IMR-90 (cell line): ENCODE results near the gene UBE2O. TPM values are rescaled to one million over a fixed set of nuclear protein-coding genes. Genes with fewer than 3 reads are reported as not detected.

Source experiments
- ATAC-seq: fragments of 200-7000 bp; cut with Tn5 transposase; 2 replicates; pipeline ENCODE4 v1.9.1; 2020; ENCODE audit warnings: low read depth, mild to moderate bottlenecking, moderate library complexity
- BruUV-seq: library from RNA; stranded (reverse); fragments of 400-500 nt; replicated peaks from 2 replicates; lab custom pipeline; 2021; lab: Mats Ljungman, UMichigan
- CTCF ChIA-PET: fragments of 300-600 bp; formaldehyde crosslinking; extraction: SDS; loops from one replicate; lab custom pipeline; 2021; ENCODE audit warnings: antibody characterized with exemption; lab: Yijun Ruan, JAX
- POLR2A ChIA-PET: fragments of 300-600 bp; sonication (Branson Sonifier 250); formaldehyde crosslinking; loops from one replicate; lab custom pipeline; 2022; ENCODE audit warnings: antibody characterized with exemption; ENCODE audit not compliant: unreplicated experiment; lab: Charles Lee
- DNase-seq: peaks from one replicate; pipeline ENCODE4 v3.0.0; 2013
- H2AFZ ChIP-seq: replicated peaks from 2 replicates; pipeline ENCODE3; 2013; ENCODE audit warnings: low read length, mild to moderate bottlenecking; ENCODE audit not compliant: poor library complexity
- H2AK5ac ChIP-seq: 2 replicates; pipeline ENCODE4 v1.6.1; 2013; ENCODE audit warnings: low read depth, low read length, inconsistent platforms
- H2AK9ac ChIP-seq: replicated peaks from 2 replicates; pipeline ENCODE3; 2013; ENCODE audit warnings: mild to moderate bottlenecking, low read depth, low read length, moderate library complexity; ENCODE audit not compliant: poor library complexity
- H2BK120ac ChIP-seq: 2 replicates; pipeline ENCODE4 v1.6.1; 2013; ENCODE audit warnings: low read depth, low read length, inconsistent platforms
- H2BK15ac ChIP-seq: 3 replicates; pipeline ENCODE4 v1.6.1; 2013; ENCODE audit warnings: low read depth, low read length, inconsistent platforms
- H2BK20ac ChIP-seq: 2 replicates; pipeline ENCODE4 v1.6.1; 2013; ENCODE audit warnings: low read depth, mild to moderate bottlenecking, inconsistent platforms, low read length, moderate library complexity
- H2BK5ac ChIP-seq: 2 replicates; pipeline ENCODE4 v1.6.1; 2013; ENCODE audit warnings: mild to moderate bottlenecking, low read depth, low read length, inconsistent platforms; ENCODE audit not compliant: poor library complexity, severe bottlenecking
- H3K14ac ChIP-seq: replicated peaks from 2 replicates; pipeline ENCODE4 v1.6.1; 2013; ENCODE audit warnings: low read depth, low read length, inconsistent platforms
- H3K18ac ChIP-seq: 2 replicates; pipeline ENCODE4 v1.6.1; 2013; ENCODE audit warnings: low read depth, low read length, control low read depth
- H3K23ac ChIP-seq: 2 replicates; pipeline ENCODE4 v1.6.1; 2013; ENCODE audit warnings: low read depth, low read length, inconsistent platforms
- H3K27ac ChIP-seq: 2 replicates; pipeline ENCODE4 v1.5.1; 2013; ENCODE audit warnings: mild to moderate bottlenecking, control low read depth, low read length; ENCODE audit not compliant: insufficient read depth
- H3K27me3 ChIP-seq: 2 replicates; pipeline ENCODE4 v1.6.1; 2013; ENCODE audit warnings: low read length; ENCODE audit not compliant: control insufficient read depth, insufficient read depth
- H3K36me3 ChIP-seq: 2 replicates; pipeline ENCODE4 v1.6.1; 2013; ENCODE audit warnings: low read length, mixed read lengths; ENCODE audit not compliant: control insufficient read depth, insufficient read depth
- H3K4ac ChIP-seq: 2 replicates; pipeline ENCODE4 v1.6.1; 2013; ENCODE audit warnings: low read depth, low read length, inconsistent platforms
- H3K4me1 ChIP-seq: 2 replicates; pipeline ENCODE4 v1.6.1; 2013; ENCODE audit warnings: low read length, mixed read lengths; ENCODE audit not compliant: control insufficient read depth, insufficient read depth
- H3K4me2 ChIP-seq: 2 replicates; pipeline ENCODE4 v1.6.1; 2013; ENCODE audit warnings: low read depth, mild to moderate bottlenecking, control low read depth, low read length, moderate library complexity
- H3K4me3 ChIP-seq: 2 replicates; pipeline ENCODE4 v1.5.1; 2013; ENCODE audit warnings: low read depth, mild to moderate bottlenecking, control low read depth, low read length, moderate library complexity; ENCODE audit not compliant: insufficient read depth
- H3K56ac ChIP-seq: 2 replicates; pipeline ENCODE4 v1.6.1; 2013; ENCODE audit warnings: low read length, inconsistent platforms; ENCODE audit not compliant: insufficient read depth; ENCODE audit errors: extremely low read depth
- H3K79me1 ChIP-seq, 2 experiments: 2 replicates each; pipeline ENCODE4 v1.6.1; 2013; ENCODE audit warnings: low read length in 2 of 2, inconsistent platforms in 1 of 2, low read depth in 1 of 2
- H3K9ac ChIP-seq: 2 replicates; pipeline ENCODE4 v1.6.1; 2013; ENCODE audit warnings: low read depth, low read length, control low read depth
- H3K9me1 ChIP-seq: 2 replicates; pipeline ENCODE4 v1.6.1; 2013; ENCODE audit warnings: low read length, inconsistent platforms; ENCODE audit not compliant: insufficient read depth
- H3K9me3 ChIP-seq: 2 replicates; pipeline ENCODE4 v1.6.1; 2013; ENCODE audit warnings: low read length; ENCODE audit not compliant: control insufficient read depth, insufficient read depth
- H4K20me1 ChIP-seq: 2 replicates; pipeline ENCODE4 v1.6.1; 2013; ENCODE audit warnings: low read length, inconsistent platforms; ENCODE audit not compliant: insufficient read depth
- H4K5ac ChIP-seq: 2 replicates; pipeline ENCODE4 v1.6.1; 2013; ENCODE audit warnings: mild to moderate bottlenecking, low read depth, low read length, control low read depth
- H4K8ac ChIP-seq, 2 experiments: 2 replicates each; pipeline ENCODE4 v1.6.1; 2013; ENCODE audit warnings: low read depth in 2 of 2, low read length in 2 of 2, control low read depth in 1 of 2, inconsistent platforms in 1 of 2
- H4K91ac ChIP-seq: 2 replicates; pipeline ENCODE4 v1.6.1; 2013; ENCODE audit warnings: low read depth, low read length, inconsistent platforms; ENCODE audit not compliant: insufficient read depth
- BHLHE40 ChIP-seq: fragments of 150-350 bp; IDR thresholded peaks from 2 replicates; pipeline ENCODE4 v1.6.1; 2016; ENCODE audit warnings: mild to moderate bottlenecking, low read depth, low read length
- CEBPB ChIP-seq: IDR thresholded peaks from 2 replicates; pipeline ENCODE4 v1.6.1; 2012; ENCODE audit warnings: low read depth, low read length, improper control_type of control experiment
- CHD1 ChIP-seq: IDR thresholded peaks from 2 replicates; pipeline ENCODE4 v1.6.1; 2012; ENCODE audit warnings: low read depth, low read length, improper control_type of control experiment
- CTCF ChIP-seq: conservative IDR thresholded peaks from 2 replicates; pipeline ENCODE4 v1.5.1; 2012; ENCODE audit warnings: mild to moderate bottlenecking, low read depth, low read length, improper control_type of control experiment
- ELK1 ChIP-seq: fragments of 150-350 bp; IDR thresholded peaks from 2 replicates; pipeline ENCODE4 v1.6.1; 2016; ENCODE audit warnings: low read depth, mild to moderate bottlenecking, low read length, moderate library complexity, borderline replicate concordance
- FOS ChIP-seq: fragments of 150-350 bp; IDR thresholded peaks from 2 replicates; pipeline ENCODE4 v1.6.1; 2016; ENCODE audit warnings: low read depth, low read length
- MAFK ChIP-seq: IDR thresholded peaks from 2 replicates; pipeline ENCODE4 v1.6.1; 2012; ENCODE audit warnings: low read depth, low read length, improper control_type of control experiment
- MAZ ChIP-seq: IDR thresholded peaks from 2 replicates; pipeline ENCODE4 v1.6.1; 2012; ENCODE audit warnings: low read depth, mild to moderate bottlenecking, low read length, improper control_type of control experiment, moderate library complexity, borderline replicate concordance
- MXI1 ChIP-seq: IDR thresholded peaks from 2 replicates; pipeline ENCODE4 v1.6.1; 2012; ENCODE audit warnings: low read depth, mild to moderate bottlenecking, low read length, moderate library complexity, borderline replicate concordance
- NFE2L2 ChIP-seq: fragments of 150-350 bp; IDR thresholded peaks from 2 replicates; pipeline ENCODE4 v1.6.1; 2016; ENCODE audit warnings: low read depth, mild to moderate bottlenecking, low read length
- POLR2A ChIP-seq: IDR thresholded peaks from 2 replicates; pipeline ENCODE4 v1.6.1; 2012; ENCODE audit warnings: mild to moderate bottlenecking, low read depth, low read length
- RAD21 ChIP-seq: IDR thresholded peaks from 2 replicates; pipeline ENCODE4 v1.6.1; 2012; ENCODE audit warnings: low read length, improper control_type of control experiment
- RCOR1 ChIP-seq: IDR thresholded peaks from 2 replicates; pipeline ENCODE4 v1.6.1; 2012; ENCODE audit warnings: mild to moderate bottlenecking, low read length, improper control_type of control experiment; ENCODE audit not compliant: insufficient replicate concordance
- RFX5 ChIP-seq: IDR thresholded peaks from 2 replicates; pipeline ENCODE4 v1.8.0; 2012; ENCODE audit warnings: low read depth, mild to moderate bottlenecking, low read length, moderate library complexity
- SMC3 ChIP-seq: fragments of 150-350 bp; IDR thresholded peaks from 2 replicates; pipeline ENCODE4 v1.6.1; 2016; ENCODE audit warnings: low read depth, mild to moderate bottlenecking, antibody characterized with exemption, low read length, moderate library complexity
- USF2 ChIP-seq: fragments of 150-350 bp; IDR thresholded peaks from 2 replicates; pipeline ENCODE4 v1.6.1; 2017; ENCODE audit warnings: mild to moderate bottlenecking, antibody characterized with exemption, low read length, low read depth
- WGBS, 2 experiments: methylation state at CpG; one replicate each; pipeline versions ENCODE4 v1.1.5 to v1.1.7; 2013; ENCODE audit warnings: missing lambda C conversion rate in 2 of 2; ENCODE audit not compliant: insufficient read length in 1 of 2; ENCODE audit errors: extremely low coverage in 2 of 2; 5-methylcytosine and 5-hydroxymethylcytosine counted together
- dilution Hi-C: fragments of 300-500 bp; cut with HindIII; formaldehyde crosslinking; loops from one replicate; pipeline ENCODE4 v1.14.3; 2018; ENCODE audit warnings: low sequenced_read_pairs; ENCODE audit not compliant: unreplicated experiment
- in situ Hi-C: fragments of 300-500 bp; cut with MboI; formaldehyde crosslinking; loops from 3 replicates; pipeline ENCODE4 v1.14.3; 2019; ENCODE audit warnings: low sequenced_read_pairs, inconsistent platforms, mixed read lengths
- intact Hi-C: fragments of 100-400 bp; cut with micrococcal nuclease; formaldehyde crosslinking; loops from 2 replicates; pipeline ENCODE4 v1.10.0; 2022
- polyA plus RNA-seq, 3 experiments: library from polyadenylated mRNA; depleted of rRNA; stranded (reverse); fragments of >200 nt; gene quantifications; 2 replicates each; pipeline ENCODE4 v1.2.3, GENCODE V29; 2012; ENCODE audit warnings: low replicate concordance in 1 of 3
- total RNA-seq: library from RNA; depleted of rRNA; stranded (reverse); fragments of >200 nt; gene quantifications from 2 replicates; pipeline ENCODE4 v1.2.3, GENCODE V29; 2012

UBE2O gene
- total and polyA plus RNA-seq, 2 of the 4 experiments (the other 2 are of a cell fraction) = 17.6 TPM

GRCh38 chr17:76422406-76422805 lies 30.5 kb downstream of the UBE2O start:
- CTCF ChIA-PET = no interaction called here
- dilution Hi-C loops = no loop called here

More at GRCh38 chr17:76422406-76422805, 30.5 kb downstream of the UBE2O start:
- no peak overlapping the region for H3K4ac ChIP-seq
- no peak overlapping the region for H2BK120ac ChIP-seq
- no peak overlapping the region for H2BK15ac ChIP-seq
- POLR2A ChIA-PET = no interaction called here
- no peak overlapping the region; the same call in 1 of the 2 replicates for H2AK5ac ChIP-seq
- ATAC-seq (no peak), DNase-seq (no peak)
- H3K4me2 ChIP-seq = no peak overlapping the region
- H3K27ac ChIP-seq = no peak overlapping the region
- no peak overlapping the region; the same call in 1 of the 2 replicates for H3K23ac ChIP-seq
- H3K27me3 ChIP-seq = no peaks in the 10 kb centered on the region
- H4K5ac ChIP-seq = no peak overlapping the region
- H2BK20ac ChIP-seq = no peak overlapping the region
- no peak overlapping the region for H2AK9ac ChIP-seq
- H3K4me1 ChIP-seq = peaks cover 8% of the 10 kb centered on the region
- H3K14ac ChIP-seq = no peak overlapping the region
- peaks cover 40 to 79% of the 10 kb centered on the region in 2 experiments for H3K79me1 ChIP-seq
- TF ChIP-seq CEBPB = no peak
- TF ChIP-seq FOS = no peak
- TF ChIP-seq USF2 = no peak
- TF ChIP-seq MAFK = no peak
- no peak for TF ChIP-seq BHLHE40
- no peak for TF ChIP-seq ELK1
- TF ChIP-seq RCOR1 = no peak
- no peak for TF ChIP-seq MAZ
- TF ChIP-seq CTCF = no peak
- no peak for TF ChIP-seq CHD1
- no peak for TF ChIP-seq NFE2L2
- TF ChIP-seq SMC3 = no peak
- TF ChIP-seq RAD21 = no peak
- no peak for TF ChIP-seq MXI1
- no peak for TF ChIP-seq POLR2A
- no peak for TF ChIP-seq RFX5
- no peak overlapping the region for H3K56ac ChIP-seq
- H3K9ac ChIP-seq = no peak overlapping the region
- peaks cover 28% of the 10 kb centered on the region for H3K9me1 ChIP-seq
- no peak overlapping the region for H4K91ac ChIP-seq
- peaks cover 70% of the 10 kb centered on the region for H4K20me1 ChIP-seq
- H3K36me3 ChIP-seq = peaks cover 9% of the 10 kb centered on the region; the same call in 1 of the 2 replicates
- BruUV-seq = no TSS peak
- H4K8ac ChIP-seq = no peak overlapping the region
- WGBS, 2 experiments = 92% methylated on average over 3 of the region's 8 CpGs; no CpG with 5 or more reads in 1 of the 2 experiments
- no peak overlapping the region for H2BK5ac ChIP-seq
- intact Hi-C loops = no loop called here
- H3K18ac ChIP-seq = no peak overlapping the region
- in situ Hi-C loops = no loop called here
- H3K9me3 ChIP-seq = no peaks in the 10 kb centered on the region
- H2AFZ ChIP-seq = no peak overlapping the region
- H3K4me3 ChIP-seq = no peak overlapping the region
